ENCODE results near the gene CEP44.

The CEP44 gene

DNA sequence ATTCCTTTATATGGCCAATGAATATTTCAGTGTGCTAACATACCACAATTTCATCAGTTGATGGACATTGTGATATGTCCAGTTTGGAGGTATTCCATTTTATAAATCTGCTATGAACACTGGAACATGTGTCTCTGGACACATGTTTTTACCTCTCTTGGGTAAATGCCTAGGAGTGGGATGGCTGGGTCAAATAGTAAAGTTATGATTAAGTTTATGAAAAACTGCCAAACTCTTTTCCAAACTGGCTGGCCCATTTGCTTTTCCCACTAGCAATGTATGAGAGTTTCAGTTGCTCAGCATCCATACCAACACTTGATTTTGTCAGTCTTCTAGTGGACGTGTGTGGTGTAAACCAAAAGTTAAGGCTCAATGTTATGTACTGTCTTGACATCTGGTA lies 40.5 kb downstream of the CEP44 start:
- Histone ChIP-seq H3K9ac (ENCODE audit: low read depth, low read length) (no peak overlapping the region), H3K4me3 (ENCODE audit: low read depth, low read length) (no peak overlapping the region), H3K9me3 (ENCODE audit: control insufficient read depth, insufficient read depth, low read length) (no peaks in the 10 kb centered on the region), H3K27me3 (ENCODE audit: control insufficient read depth, insufficient read depth, low read length) (no peaks in the 10 kb centered on the region), H3K27ac (ENCODE audit: low read depth, low read length) (no peak overlapping the region), H3K4me1 (ENCODE audit: control insufficient read depth, insufficient read depth, low read length) (no peaks in the 10 kb centered on the region), H3K36me3 (ENCODE audit: control insufficient read depth, insufficient read depth, low read length) (peaks cover 4% of the 10 kb centered on the region; the same call in 1 of the 2 replicates)

DNA sequence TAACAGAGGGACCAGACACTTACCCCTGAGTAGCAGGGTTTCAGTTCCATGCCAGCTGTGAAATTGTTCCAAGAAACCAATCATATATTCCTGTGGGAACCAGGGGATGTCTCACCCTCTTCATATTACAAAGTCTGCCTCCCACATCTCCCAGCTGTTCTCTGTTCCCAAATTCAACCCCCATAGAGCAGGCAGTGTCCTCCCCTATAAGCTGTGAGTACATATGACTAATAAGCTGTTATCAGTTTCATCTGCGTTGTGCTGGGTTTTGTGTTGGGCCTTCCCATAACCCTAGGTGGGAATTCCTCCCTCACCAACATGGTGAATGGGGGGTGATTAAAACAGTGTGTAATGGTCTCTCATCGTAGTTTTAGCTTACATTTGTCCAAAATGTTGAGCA lies 41.0 kb downstream of the CEP44 start:
- no peaks in the 10 kb centered on the region for H3K9me3 ChIP-seq (ENCODE audit: control insufficient read depth, insufficient read depth, low read length)
- H3K9ac ChIP-seq (ENCODE audit: low read depth, low read length), result no peak overlapping the region
- H3K4me3 ChIP-seq (ENCODE audit: low read depth, low read length), result no peak overlapping the region
- H3K27me3 ChIP-seq (ENCODE audit: control insufficient read depth, insufficient read depth, low read length), result no peaks in the 10 kb centered on the region
- H3K4me1 ChIP-seq (ENCODE audit: control insufficient read depth, insufficient read depth, low read length), result no peaks in the 10 kb centered on the region
- H3K27ac ChIP-seq (ENCODE audit: low read depth, low read length), result no peak overlapping the region
- H3K36me3 ChIP-seq (ENCODE audit: control insufficient read depth, insufficient read depth, low read length), result peaks cover 4% of the 10 kb centered on the region; the same call in 1 of the 2 replicates

DNA sequence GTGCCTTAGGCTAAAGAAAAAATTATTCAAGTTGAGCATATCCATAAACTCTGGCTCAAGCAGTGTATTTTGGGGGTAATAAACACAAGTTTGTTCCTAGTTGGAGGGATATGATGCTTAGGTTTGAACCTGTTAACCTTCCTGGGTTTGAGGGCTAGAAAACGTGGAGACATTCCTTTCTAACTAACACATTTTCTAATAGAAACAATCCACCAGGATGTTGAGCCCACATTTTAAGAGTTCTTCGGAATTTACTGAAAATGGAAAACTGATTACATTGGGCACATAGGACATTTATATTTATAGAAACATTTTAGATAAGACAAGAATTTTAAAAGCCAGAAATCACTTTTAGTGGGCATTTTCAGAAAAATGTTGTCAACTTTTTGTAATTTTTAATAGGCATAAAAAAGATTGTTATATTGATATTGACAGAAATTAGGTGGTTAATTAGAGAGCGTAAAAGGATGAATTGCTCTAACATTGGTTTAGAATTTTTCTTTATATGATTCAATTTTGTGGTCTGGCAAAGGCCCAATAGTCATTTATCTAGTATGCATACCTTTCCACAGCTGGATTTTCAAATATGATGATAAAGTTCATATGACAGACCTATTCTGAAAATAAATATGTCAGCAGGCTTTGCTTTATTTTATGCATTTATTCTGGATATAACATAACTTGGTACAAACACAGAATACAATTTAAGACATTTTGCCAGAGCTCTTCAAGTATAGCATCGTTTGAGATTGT lies 49.2 kb downstream of the CEP44 start:
- Histone ChIP-seq H3K4me1 (ENCODE audit: control insufficient read depth, insufficient read depth, low read length) (peaks cover 7% of the 10 kb centered on the region; the same call in 1 of the 2 replicates), H3K4me3 (ENCODE audit: low read depth, low read length) (no peak overlapping the region), H3K27me3 (ENCODE audit: control insufficient read depth, insufficient read depth, low read length) (no peaks in the 10 kb centered on the region), H3K36me3 (ENCODE audit: control insufficient read depth, insufficient read depth, low read length) (no peaks in the 10 kb centered on the region), H3K27ac (ENCODE audit: low read depth, low read length) (no peak overlapping the region), H3K9ac (ENCODE audit: low read depth, low read length) (no peak overlapping the region), H3K9me3 (ENCODE audit: control insufficient read depth, insufficient read depth, low read length) (no peaks in the 10 kb centered on the region)

DNA sequence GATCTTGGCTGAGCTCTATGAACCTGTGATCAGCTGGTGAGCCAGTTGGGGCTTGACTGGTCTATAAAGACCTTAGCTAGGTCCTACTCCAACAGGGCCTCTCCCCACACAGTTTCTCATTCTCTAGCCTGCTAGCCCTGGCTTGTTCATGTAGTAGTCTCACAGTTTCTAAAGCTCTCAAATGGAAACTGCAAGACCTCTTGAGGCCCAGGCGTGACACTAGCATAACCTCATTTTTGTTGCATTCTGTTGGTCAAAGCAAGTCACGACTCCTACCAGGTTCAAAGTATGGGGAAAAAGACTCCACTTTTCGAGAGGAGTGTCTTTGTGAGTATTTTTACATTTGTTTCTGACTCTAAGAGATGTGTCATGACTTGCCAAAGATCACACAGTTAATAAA lies 50.9 kb downstream of the CEP44 start:
- Histone ChIP-seq H3K36me3 (ENCODE audit: control insufficient read depth, insufficient read depth, low read length) (no peaks in the 10 kb centered on the region), H3K27me3 (ENCODE audit: control insufficient read depth, insufficient read depth, low read length) (no peaks in the 10 kb centered on the region), H3K9ac (ENCODE audit: low read depth, low read length) (no peak overlapping the region)

DNA sequence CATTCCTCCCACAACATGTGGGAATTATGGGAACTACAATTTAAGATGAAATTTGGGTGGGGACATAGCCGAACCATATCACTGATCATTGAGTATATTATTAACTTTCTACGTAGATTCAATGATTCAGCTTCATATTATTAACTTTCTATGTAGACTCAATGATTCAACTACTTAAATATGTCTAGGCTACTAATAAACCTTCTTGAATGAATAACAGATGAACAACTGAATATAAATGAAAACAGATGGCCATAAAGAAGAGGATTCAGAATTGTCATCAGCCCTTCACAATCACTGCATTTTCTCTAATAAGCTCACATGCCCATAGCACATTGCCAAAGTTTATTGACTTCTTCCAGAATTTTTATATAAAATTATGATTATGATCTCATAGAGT lies 57.0 kb downstream of the CEP44 start:
- no peaks in the 10 kb centered on the region for H3K27me3 ChIP-seq (ENCODE audit: control insufficient read depth, insufficient read depth, low read length)
- no peaks in the 10 kb centered on the region for H3K4me1 ChIP-seq (ENCODE audit: control insufficient read depth, insufficient read depth, low read length)
- H3K9ac ChIP-seq (ENCODE audit: low read depth, low read length), result no peak overlapping the region
- no peaks in the 10 kb centered on the region for H3K9me3 ChIP-seq (ENCODE audit: control insufficient read depth, insufficient read depth, low read length)
- H3K4me3 ChIP-seq (ENCODE audit: low read depth, low read length), result no peak overlapping the region
- no peak overlapping the region for H3K27ac ChIP-seq (ENCODE audit: low read depth, low read length)
- no peaks in the 10 kb centered on the region for H3K36me3 ChIP-seq (ENCODE audit: control insufficient read depth, insufficient read depth, low read length)

More for the DNA sequence above, 50.9 kb downstream of the CEP44 start:
- Histone ChIP-seq H3K4me1 (ENCODE audit: control insufficient read depth, insufficient read depth, low read length) (peaks cover 7% of the 10 kb centered on the region; the same call in 1 of the 2 replicates), H3K27ac (ENCODE audit: low read depth, low read length) (no peak overlapping the region), H3K9me3 (ENCODE audit: control insufficient read depth, insufficient read depth, low read length) (no peaks in the 10 kb centered on the region), H3K4me3 (ENCODE audit: low read depth, low read length) (no peak overlapping the region)

DNA sequence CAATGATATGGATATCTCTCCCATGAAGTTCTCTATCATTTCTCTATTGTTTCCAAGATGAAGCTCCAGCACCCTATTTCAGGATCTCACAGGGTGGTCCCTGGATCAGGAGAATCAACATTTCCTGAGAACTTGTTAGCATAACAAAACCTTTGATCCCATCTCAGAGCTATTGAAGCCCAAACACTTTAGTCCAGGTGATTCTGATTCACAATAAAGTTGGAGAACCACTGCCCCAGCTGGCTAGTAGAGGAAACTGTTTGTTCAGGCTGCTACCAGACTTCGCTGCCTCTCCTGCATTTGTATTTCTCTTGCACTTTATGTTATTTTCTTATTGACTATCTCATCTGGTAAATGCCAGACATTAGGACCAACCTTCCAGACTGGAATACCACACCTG lies 65.4 kb downstream of the CEP44 start:
- Histone ChIP-seq H3K27me3 (ENCODE audit: control insufficient read depth, insufficient read depth, low read length) (no peaks in the 10 kb centered on the region), H3K4me1 (ENCODE audit: control insufficient read depth, insufficient read depth, low read length) (no peaks in the 10 kb centered on the region; the same call in 1 of the 2 replicates), H3K27ac (ENCODE audit: low read depth, low read length) (no peak overlapping the region), H3K9me3 (ENCODE audit: control insufficient read depth, insufficient read depth, low read length) (0 out of 2 replicates have a peak, but pooled peaks cover 7% of the 10 kb centered on the region), H3K4me3 (ENCODE audit: low read depth, low read length) (no peak overlapping the region), H3K36me3 (ENCODE audit: control insufficient read depth, insufficient read depth, low read length) (no peaks in the 10 kb centered on the region), H3K9ac (ENCODE audit: low read depth, low read length) (no peak overlapping the region)

DNA sequence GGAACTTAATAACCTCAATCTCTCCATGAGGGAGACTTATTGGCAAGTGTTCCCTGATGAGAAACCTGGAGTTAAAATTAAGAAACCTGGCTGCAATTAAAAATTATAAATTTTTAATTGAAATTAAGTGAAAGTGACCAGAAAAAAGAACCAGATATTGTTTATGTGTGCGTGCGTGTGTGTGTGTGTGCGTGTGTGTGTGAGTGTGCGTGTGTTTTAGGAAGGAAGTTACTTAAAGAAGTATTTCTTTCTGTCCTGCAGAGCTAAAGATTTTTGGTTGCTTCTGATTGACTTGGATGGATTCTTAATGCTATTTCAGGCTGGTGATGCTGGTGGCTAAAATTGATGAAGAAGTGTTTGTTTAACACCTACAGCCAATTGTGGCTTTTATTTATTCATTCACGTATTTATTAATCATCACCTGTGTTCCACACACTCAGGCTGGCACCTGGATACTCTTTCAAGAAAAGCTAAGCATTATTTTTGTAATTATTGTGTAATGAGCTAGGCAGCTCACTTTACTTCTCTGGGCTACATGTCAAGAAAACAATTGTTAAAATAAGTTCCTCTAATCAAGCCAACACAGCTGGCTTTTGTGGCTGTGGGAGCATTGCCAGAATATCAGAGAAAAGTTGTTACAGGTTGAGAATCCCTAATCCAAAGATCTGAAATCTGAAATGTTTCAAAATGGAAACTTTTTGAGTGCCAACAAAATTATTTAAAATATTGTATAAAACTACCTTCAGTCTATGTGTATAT lies 68.5 kb downstream of the CEP44 start:
- no peaks in the 10 kb centered on the region for H3K36me3 ChIP-seq (ENCODE audit: control insufficient read depth, insufficient read depth, low read length)
- H3K4me1 ChIP-seq (ENCODE audit: control insufficient read depth, insufficient read depth, low read length), result no peaks in the 10 kb centered on the region; the same call in 1 of the 2 replicates
- no peak overlapping the region for H3K4me3 ChIP-seq (ENCODE audit: low read depth, low read length)
- H3K9ac ChIP-seq (ENCODE audit: low read depth, low read length), result no peak overlapping the region
- no peak overlapping the region for H3K27ac ChIP-seq (ENCODE audit: low read depth, low read length)
- 0 out of 2 replicates have a peak, but pooled peaks cover 7% of the 10 kb centered on the region for H3K9me3 ChIP-seq (ENCODE audit: control insufficient read depth, insufficient read depth, low read length)
- no peaks in the 10 kb centered on the region for H3K27me3 ChIP-seq (ENCODE audit: control insufficient read depth, insufficient read depth, low read length)

DNA sequence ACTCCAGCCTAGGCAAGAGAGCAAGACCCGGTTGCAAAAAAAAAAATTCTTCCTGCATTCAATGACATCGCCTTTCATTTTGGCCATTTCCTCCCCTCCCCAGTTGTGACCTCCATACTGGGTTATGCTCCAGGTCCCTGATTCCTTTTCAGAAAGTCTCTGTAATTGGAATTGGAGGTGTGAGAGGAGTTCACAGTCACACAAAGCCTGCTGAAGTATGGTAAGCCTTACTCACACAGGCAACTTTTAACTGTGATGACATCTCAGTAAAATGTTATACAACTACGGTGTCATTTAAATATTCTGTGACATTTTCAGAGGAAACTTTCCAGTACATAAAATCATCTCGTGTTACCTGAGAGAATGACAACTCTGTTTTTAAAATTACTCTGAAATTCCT lies 73.6 kb downstream of the CEP44 start:
- H3K9me3 ChIP-seq (ENCODE audit: control insufficient read depth, insufficient read depth, low read length), result no peaks in the 10 kb centered on the region
- H3K9ac ChIP-seq (ENCODE audit: low read depth, low read length), result no peak overlapping the region
- no peaks in the 10 kb centered on the region for H3K36me3 ChIP-seq (ENCODE audit: control insufficient read depth, insufficient read depth, low read length)
- no peaks in the 10 kb centered on the region for H3K27me3 ChIP-seq (ENCODE audit: control insufficient read depth, insufficient read depth, low read length)
- H3K27ac ChIP-seq (ENCODE audit: low read depth, low read length), result no peak overlapping the region
- H3K4me3 ChIP-seq (ENCODE audit: low read depth, low read length), result no peak overlapping the region
- H3K4me1 ChIP-seq (ENCODE audit: control insufficient read depth, insufficient read depth, low read length), result no peaks in the 10 kb centered on the region

DNA sequence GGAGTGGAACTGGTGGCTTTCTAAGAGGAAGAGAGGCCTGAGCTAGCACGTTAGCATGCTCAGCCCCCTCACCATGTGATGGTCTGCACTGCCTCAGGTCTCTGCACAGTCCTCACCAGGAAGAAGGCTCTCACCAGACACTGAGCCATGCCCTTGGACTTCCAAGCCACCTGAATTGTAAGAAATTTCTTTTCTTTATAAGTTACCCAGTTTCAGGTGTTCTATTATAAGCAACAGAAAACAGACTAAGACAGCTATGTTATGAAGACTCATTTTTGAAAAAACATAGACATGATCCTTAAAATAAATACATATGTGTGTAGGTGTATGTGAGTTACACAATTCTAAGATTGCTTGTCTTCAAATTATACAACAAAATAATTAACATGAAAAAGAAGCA lies 74.7 kb downstream of the CEP44 start:
- Histone ChIP-seq H3K27me3 (ENCODE audit: control insufficient read depth, insufficient read depth, low read length) (no peaks in the 10 kb centered on the region), H3K9ac (ENCODE audit: low read depth, low read length) (no peak overlapping the region), H3K4me3 (ENCODE audit: low read depth, low read length) (no peak overlapping the region), H3K27ac (ENCODE audit: low read depth, low read length) (no peak overlapping the region), H3K9me3 (ENCODE audit: control insufficient read depth, insufficient read depth, low read length) (no peaks in the 10 kb centered on the region), H3K36me3 (ENCODE audit: control insufficient read depth, insufficient read depth, low read length) (no peaks in the 10 kb centered on the region), H3K4me1 (ENCODE audit: control insufficient read depth, insufficient read depth, low read length) (no peaks in the 10 kb centered on the region)

DNA sequence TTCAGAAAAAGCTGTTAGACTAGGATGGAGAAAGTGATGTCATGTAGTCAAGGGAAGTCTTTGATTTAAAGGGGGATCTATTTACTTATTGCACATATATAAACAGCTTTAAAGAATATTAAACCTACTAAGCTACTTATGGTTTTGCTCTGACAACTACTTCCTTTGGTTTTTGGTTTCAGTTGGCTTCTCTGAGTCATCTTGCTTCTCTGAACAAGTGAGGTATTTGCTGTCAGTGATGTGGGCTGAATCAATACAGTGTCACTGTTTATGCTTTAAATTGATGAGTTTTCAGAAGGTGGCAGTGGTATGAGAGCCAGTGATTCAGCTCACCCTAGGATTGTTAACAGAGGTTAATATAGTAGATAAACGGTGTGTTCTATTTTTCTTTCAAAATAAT lies 75.1 kb downstream of the CEP44 start:
- H3K4me1 ChIP-seq (ENCODE audit: control insufficient read depth, insufficient read depth, low read length), result no peaks in the 10 kb centered on the region
- no peaks in the 10 kb centered on the region for H3K9me3 ChIP-seq (ENCODE audit: control insufficient read depth, insufficient read depth, low read length)
- H3K27me3 ChIP-seq (ENCODE audit: control insufficient read depth, insufficient read depth, low read length), result no peaks in the 10 kb centered on the region
- no peak overlapping the region for H3K9ac ChIP-seq (ENCODE audit: low read depth, low read length)
- H3K36me3 ChIP-seq (ENCODE audit: control insufficient read depth, insufficient read depth, low read length), result no peaks in the 10 kb centered on the region
- no peak overlapping the region for H3K4me3 ChIP-seq (ENCODE audit: low read depth, low read length)
- no peak overlapping the region for H3K27ac ChIP-seq (ENCODE audit: low read depth, low read length)

DNA sequence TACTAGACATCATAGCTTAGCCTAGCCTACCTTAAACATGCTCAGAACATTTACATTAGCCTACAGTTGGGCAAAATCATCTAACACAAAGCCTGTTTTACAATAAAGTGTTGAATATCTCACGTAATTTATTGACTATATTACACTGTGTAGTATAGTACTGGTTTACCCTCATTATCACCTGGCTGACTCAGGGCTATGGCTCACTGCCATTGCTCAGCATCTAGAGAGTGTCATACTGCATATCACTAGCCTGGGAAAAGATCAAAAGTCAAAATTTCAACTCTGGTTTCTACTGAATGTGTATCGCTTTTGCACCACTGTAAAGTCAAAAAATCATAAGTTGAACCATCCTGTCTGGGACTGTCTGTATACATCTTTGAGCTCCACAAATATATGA lies 78.6 kb downstream of the CEP44 start:
- Histone ChIP-seq H3K9ac (ENCODE audit: low read depth, low read length) (no peak overlapping the region), H3K4me3 (ENCODE audit: low read depth, low read length) (no peak overlapping the region), H3K4me1 (ENCODE audit: control insufficient read depth, insufficient read depth, low read length) (peaks cover 11% of the 10 kb centered on the region), H3K27ac (ENCODE audit: low read depth, low read length) (no peak overlapping the region), H3K36me3 (ENCODE audit: control insufficient read depth, insufficient read depth, low read length) (no peaks in the 10 kb centered on the region), H3K9me3 (ENCODE audit: control insufficient read depth, insufficient read depth, low read length) (peaks cover 3% of the 10 kb centered on the region; the same call in 1 of the 2 replicates), H3K27me3 (ENCODE audit: control insufficient read depth, insufficient read depth, low read length) (no peaks in the 10 kb centered on the region)
